ENCODE measurements around the gene MEGF8.

Gene MEGF8

GRCh38 chr19:42325308-42325895 lies at the start of gene MEGF8:
MEGF8 (plus strand) TSS chr19:42325635; CDS start chr19:42326244, 609 bp downstream.
- Mint-ChIP-seq H3K36me3 (no peaks in the 10 kb centered on the region), H3K9me3 (ENCODE audit: low read depth) (no peaks in the 10 kb centered on the region), H3K27me3 (peaks cover 6% of the 10 kb centered on the region), H3K4me3 (peak within 1 kb of the TSS; percentile 90), H3K27ac (peak within 1 kb of the TSS; percentile 72), H3K4me1 (ENCODE audit: low read depth) (peaks cover 22% of the 10 kb centered on the region)

- Mint-ChIP-seq H3K27ac (peak overlapping the region; percentile 7), H3K4me1 (ENCODE audit: low read depth) (peaks cover 49% of the 10 kb centered on the region)
Measured at GRCh38 chr19:42276284-42276683, 49.2 kb upstream of the MEGF8 start.

GRCh38 chr19:42276821-42277220 lies 48.6 kb upstream of the MEGF8 start:
- Mint-ChIP-seq H3K27ac (no peak overlapping the region), H3K4me3 (no peak overlapping the region), H3K9me3 (ENCODE audit: low read depth) (no peaks in the 10 kb centered on the region), H3K36me3 (peaks cover 4% of the 10 kb centered on the region), H3K4me1 (ENCODE audit: low read depth) (peaks cover 49% of the 10 kb centered on the region), H3K27me3 (no peaks in the 10 kb centered on the region)

More at GRCh38 chr19:42276284-42276683, 49.2 kb upstream of the MEGF8 start:
- no peaks in the 10 kb centered on the region for H3K27me3 Mint-ChIP-seq
- H3K9me3 Mint-ChIP-seq (ENCODE audit: low read depth) = no peaks in the 10 kb centered on the region
- H3K36me3 Mint-ChIP-seq = peaks cover 4% of the 10 kb centered on the region
- peak overlapping the region; percentile 5 for H3K4me3 Mint-ChIP-seq

GRCh38 chr19:42277821-42278451 lies 47.5 kb upstream of the MEGF8 start:
- Mint-ChIP-seq H3K27me3 (no peaks in the 10 kb centered on the region), H3K4me3 (no peak overlapping the region), H3K9me3 (ENCODE audit: low read depth) (no peaks in the 10 kb centered on the region), H3K36me3 (peaks cover 4% of the 10 kb centered on the region), H3K27ac (no peak overlapping the region), H3K4me1 (ENCODE audit: low read depth) (peaks cover 58% of the 10 kb centered on the region)

GRCh38 chr19:42278452-42279154 lies 46.8 kb upstream of the MEGF8 start:
- Mint-ChIP-seq H3K4me3 (peak overlapping the region; percentile 90), H3K36me3 (peaks cover 4% of the 10 kb centered on the region), H3K27ac (peak overlapping the region; percentile 28), H3K9me3 (ENCODE audit: low read depth) (no peaks in the 10 kb centered on the region), H3K27me3 (no peaks in the 10 kb centered on the region), H3K4me1 (ENCODE audit: low read depth) (peaks cover 56% of the 10 kb centered on the region)

- Mint-ChIP-seq H3K27me3 (no peaks in the 10 kb centered on the region), H3K9me3 (ENCODE audit: low read depth) (no peaks in the 10 kb centered on the region), H3K4me1 (ENCODE audit: low read depth) (peaks cover 56% of the 10 kb centered on the region), H3K4me3 (peak overlapping the region; percentile 90), H3K36me3 (peaks cover 4% of the 10 kb centered on the region), H3K27ac (peak overlapping the region; percentile 89)
Measured at GRCh38 chr19:42279155-42279901, 46.1 kb upstream of the MEGF8 start.

- Mint-ChIP-seq H3K9me3 (ENCODE audit: low read depth) (no peaks in the 10 kb centered on the region), H3K4me3 (peak overlapping the region; percentile 90), H3K36me3 (no peaks in the 10 kb centered on the region), H3K27ac (peak overlapping the region; percentile 89), H3K27me3 (no peaks in the 10 kb centered on the region), H3K4me1 (ENCODE audit: low read depth) (peaks cover 54% of the 10 kb centered on the region)
Measured at GRCh38 chr19:42279902-42280814, 45.3 kb upstream of the MEGF8 start.

- H3K9me3 Mint-ChIP-seq (ENCODE audit: low read depth) = no peaks in the 10 kb centered on the region
- no peaks in the 10 kb centered on the region for H3K27me3 Mint-ChIP-seq
- H3K4me3 Mint-ChIP-seq = no peak overlapping the region
- no peak overlapping the region for H3K27ac Mint-ChIP-seq
- no peaks in the 10 kb centered on the region for H3K36me3 Mint-ChIP-seq
- peaks cover 55% of the 10 kb centered on the region for H3K4me1 Mint-ChIP-seq (ENCODE audit: low read depth)
Measured at GRCh38 chr19:42280815-42281145, 44.7 kb upstream of the MEGF8 start.

GRCh38 chr19:42281146-42281826 lies 44.1 kb upstream of the MEGF8 start:
- H3K4me3 Mint-ChIP-seq = peak overlapping the region; percentile 77
- H3K27me3 Mint-ChIP-seq = no peaks in the 10 kb centered on the region
- peaks cover 55% of the 10 kb centered on the region for H3K4me1 Mint-ChIP-seq (ENCODE audit: low read depth)
- no peaks in the 10 kb centered on the region for H3K9me3 Mint-ChIP-seq (ENCODE audit: low read depth)
- H3K27ac Mint-ChIP-seq = peak overlapping the region; percentile 88
- H3K36me3 Mint-ChIP-seq = no peaks in the 10 kb centered on the region

- no peaks in the 10 kb centered on the region for H3K27me3 Mint-ChIP-seq
- peak overlapping the region; percentile 88 for H3K27ac Mint-ChIP-seq
- peak overlapping the region; percentile 77 for H3K4me3 Mint-ChIP-seq
- no peaks in the 10 kb centered on the region for H3K36me3 Mint-ChIP-seq
- no peaks in the 10 kb centered on the region for H3K9me3 Mint-ChIP-seq (ENCODE audit: low read depth)
- H3K4me1 Mint-ChIP-seq (ENCODE audit: low read depth) = peaks cover 49% of the 10 kb centered on the region
Measured at GRCh38 chr19:42281827-42282762, 43.3 kb upstream of the MEGF8 start.

GRCh38 chr19:42282819-42283187 lies 42.6 kb upstream of the MEGF8 start:
- no peaks in the 10 kb centered on the region for H3K36me3 Mint-ChIP-seq
- no peaks in the 10 kb centered on the region for H3K27me3 Mint-ChIP-seq
- H3K27ac Mint-ChIP-seq = no peak overlapping the region
- peaks cover 47% of the 10 kb centered on the region for H3K4me1 Mint-ChIP-seq (ENCODE audit: low read depth)
- H3K4me3 Mint-ChIP-seq = peak overlapping the region; percentile 77
- no peaks in the 10 kb centered on the region for H3K9me3 Mint-ChIP-seq (ENCODE audit: low read depth)

- H3K36me3 Mint-ChIP-seq = no peaks in the 10 kb centered on the region
- no peaks in the 10 kb centered on the region for H3K27me3 Mint-ChIP-seq
- H3K4me3 Mint-ChIP-seq = no peak overlapping the region
- H3K27ac Mint-ChIP-seq = no peak overlapping the region
- H3K9me3 Mint-ChIP-seq (ENCODE audit: low read depth) = no peaks in the 10 kb centered on the region
- H3K4me1 Mint-ChIP-seq (ENCODE audit: low read depth) = peaks cover 44% of the 10 kb centered on the region
Measured at GRCh38 chr19:42283188-42284065, 42.0 kb upstream of the MEGF8 start.
